SK-N-MC (cell line): ENCODE measurements around the gene DIAPH3.

Source experiments
- EZH2 ChIP-seq: fragments of 200-600 bp; sonication (generic); IDR thresholded peaks from one replicate; pipeline ENCODE4 v1.6.1; 2017; ENCODE audit warnings: antibody characterized with exemption
- FOXP2 ChIP-seq: optimal IDR thresholded peaks from 2 replicates; pipeline ENCODE3; 2011; ENCODE audit warnings: mild to moderate bottlenecking, moderate library complexity; ENCODE audit not compliant: insufficient read depth; ENCODE audit errors: extremely low read length, control extremely low read depth
- POLR2AphosphoS5 ChIP-seq: IDR thresholded peaks from 2 replicates; pipeline ENCODE4 v1.6.1; 2012; ENCODE audit warnings: mild to moderate bottlenecking, low read depth, low read length, borderline replicate concordance

GRCh38 chr13:60162096-60162495 is 1.6 kb downstream of the DIAPH3 start:
- TF ChIP-seq EZH2 = no peak
- TF ChIP-seq POLR2AphosphoS5 = no peak
- no peak for TF ChIP-seq FOXP2
